Ovary (tissue), 3 donors: ENCODE data around the gene IKZF1.

Experiments used
- EP300 ChIP-seq: sonication (generic); formaldehyde crosslinking; IDR thresholded peaks from one replicate; pipeline ENCODE4 v1.6.1; 2017; ENCODE audit warnings: antibody characterized with exemption
- TF ChIP-seq, protein P1 (sequence below), 3 donors: fragments of 450-650 bp in 2 of 3; fragments of 200-600 bp in 1 of 3; IDR thresholded peaks; one replicate each; pipeline versions ENCODE4 v1.5.1 to v1.8.0; 2016 to 2022; ENCODE audit warnings: antibody characterized with exemption in 3 of 3, mild to moderate bottlenecking in 1 of 3
- donor health status: DM: no; HTN: no; CAD: no.

GRCh38 chr7:50312250-50313162 is 8.0 kb downstream of the IKZF1 start:
- TF ChIP-seq, protein P1, sequence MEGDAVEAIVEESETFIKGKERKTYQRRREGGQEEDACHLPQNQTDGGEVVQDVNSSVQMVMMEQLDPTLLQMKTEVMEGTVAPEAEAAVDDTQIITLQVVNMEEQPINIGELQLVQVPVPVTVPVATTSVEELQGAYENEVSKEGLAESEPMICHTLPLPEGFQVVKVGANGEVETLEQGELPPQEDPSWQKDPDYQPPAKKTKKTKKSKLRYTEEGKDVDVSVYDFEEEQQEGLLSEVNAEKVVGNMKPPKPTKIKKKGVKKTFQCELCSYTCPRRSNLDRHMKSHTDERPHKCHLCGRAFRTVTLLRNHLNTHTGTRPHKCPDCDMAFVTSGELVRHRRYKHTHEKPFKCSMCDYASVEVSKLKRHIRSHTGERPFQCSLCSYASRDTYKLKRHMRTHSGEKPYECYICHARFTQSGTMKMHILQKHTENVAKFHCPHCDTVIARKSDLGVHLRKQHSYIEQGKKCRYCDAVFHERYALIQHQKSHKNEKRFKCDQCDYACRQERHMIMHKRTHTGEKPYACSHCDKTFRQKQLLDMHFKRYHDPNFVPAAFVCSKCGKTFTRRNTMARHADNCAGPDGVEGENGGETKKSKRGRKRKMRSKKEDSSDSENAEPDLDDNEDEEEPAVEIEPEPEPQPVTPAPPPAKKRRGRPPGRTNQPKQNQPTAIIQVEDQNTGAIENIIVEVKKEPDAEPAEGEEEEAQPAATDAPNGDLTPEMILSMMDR (IDR thresholded peaks at IDR 0.05), result no peak
- no peak for TF ChIP-seq EP300
